Fibroblast of lung (primary cell): ENCODE data around the gene DNAH10. TPM values are rescaled to one million over a fixed set of nuclear protein-coding genes. Genes with fewer than 3 reads are reported as not detected.
"Not testable (repeated sequence)": the region's sequence is repeated elsewhere in the genome, so short reads cannot be mapped to it uniquely, and the experiment has no call there.

Source experiments
- DNase-seq, 2 donors: peaks; one replicate each; pipeline versions ENCODE4 v3.0.0 to v3.0.0-alpha.2; 2010; ENCODE audit warnings: low read depth in 2 of 2
- H2AFZ ChIP-seq: 2 replicates; pipeline ENCODE4 v1.5.1; 2012; ENCODE audit warnings: low read length, control low read depth, inconsistent platforms
- H3K27ac ChIP-seq: 2 replicates; pipeline ENCODE4 v1.5.1; 2011; ENCODE audit warnings: low read length, control low read depth; ENCODE audit not compliant: insufficient read depth
- H3K27me3 ChIP-seq: 2 replicates; pipeline ENCODE4 v1.5.1; 2011; ENCODE audit warnings: mild to moderate bottlenecking, low read length; ENCODE audit not compliant: control insufficient read depth, insufficient read depth
- H3K36me3 ChIP-seq: 2 replicates; pipeline ENCODE4 v1.5.1; 2011; ENCODE audit warnings: low read length; ENCODE audit not compliant: control insufficient read depth, insufficient read depth
- H3K4me1 ChIP-seq: 2 replicates; pipeline ENCODE4 v1.5.1; 2011; ENCODE audit warnings: low read length; ENCODE audit not compliant: control insufficient read depth, insufficient read depth; ENCODE audit errors: extremely low read depth
- H3K4me2 ChIP-seq: 2 replicates; pipeline ENCODE4 v1.5.1; 2011; ENCODE audit warnings: low read length, control low read depth; ENCODE audit not compliant: insufficient read depth; ENCODE audit errors: extremely low read depth
- H3K4me3 ChIP-seq, 4 experiments: fragments of 200-600 bp in 1 of 4; sonication (generic) in 1 of 4; replicated peaks in 1 of 4; 2 replicates each; pipeline ENCODE4 v1.5.1; 2011 to 2016; ENCODE audit warnings: low read length in 4 of 4, low read depth in 3 of 4, mild to moderate bottlenecking in 3 of 4, control low read depth in 2 of 4, inconsistent platforms in 1 of 4, mixed read lengths in 1 of 4; ENCODE audit not compliant: insufficient read depth in 1 of 4; ENCODE audit errors: control extremely low read depth in 1 of 4
- H3K79me2 ChIP-seq: 2 replicates; pipeline ENCODE4 v1.5.1; 2012; ENCODE audit warnings: mild to moderate bottlenecking, low read length, inconsistent platforms; ENCODE audit not compliant: control insufficient read depth, insufficient read depth
- H3K9ac ChIP-seq: 2 replicates; pipeline ENCODE4 v1.5.1; 2011; ENCODE audit warnings: mild to moderate bottlenecking, low read length, control low read depth; ENCODE audit not compliant: insufficient read depth
- H3K9me3 ChIP-seq: 2 replicates; pipeline ENCODE4 v1.5.1; 2012; ENCODE audit warnings: low read depth, low read length; ENCODE audit not compliant: control insufficient read depth, insufficient read depth
- H4K20me1 ChIP-seq: 2 replicates; pipeline ENCODE4 v1.5.1; 2011; ENCODE audit warnings: low read length; ENCODE audit not compliant: control insufficient read depth, insufficient read depth; ENCODE audit errors: extremely low read depth
- EZH2 ChIP-seq: IDR thresholded peaks from 2 replicates; pipeline ENCODE4 v1.5.1; 2012; ENCODE audit warnings: low read length, control low read depth, mild to moderate bottlenecking; ENCODE audit errors: missing control alignments
- polyA plus RNA-seq, 2 donors: library from polyadenylated mRNA; depleted of rRNA in 1 of 2; stranded (reverse) in 1 of 2; unstranded in 1 of 2; fragments of >200 nt; gene quantifications; 2 replicates each; pipeline ENCODE4 v1.2.1, GENCODE V29; 2011 to 2012; ENCODE audit warnings: missing spikeins in 1 of 2
- total RNA-seq: library from RNA; depleted of rRNA; stranded (reverse); fragments of >200 nt; gene quantifications from 2 replicates; pipeline ENCODE4 v1.2.1, GENCODE V29; 2014
- TF ChIP-seq, protein P1 (sequence below), 2 donors: IDR thresholded peaks in 1 of 2; conservative IDR thresholded peaks in 1 of 2; 1 replicate in 1 of 2; 2 replicates in 1 of 2; pipeline ENCODE4 v1.5.1; 2011 to 2012; ENCODE audit warnings: low read length in 2 of 2, control low read depth in 1 of 2, inconsistent platforms in 1 of 2, low read depth in 1 of 2, mild to moderate bottlenecking in 1 of 2

DNAH10 gene
- total and polyA plus RNA-seq, 2 donors (not counting 1 experiment from before 2014, with no cell fraction given) = 0.06 to 0.33 TPM

DNA sequence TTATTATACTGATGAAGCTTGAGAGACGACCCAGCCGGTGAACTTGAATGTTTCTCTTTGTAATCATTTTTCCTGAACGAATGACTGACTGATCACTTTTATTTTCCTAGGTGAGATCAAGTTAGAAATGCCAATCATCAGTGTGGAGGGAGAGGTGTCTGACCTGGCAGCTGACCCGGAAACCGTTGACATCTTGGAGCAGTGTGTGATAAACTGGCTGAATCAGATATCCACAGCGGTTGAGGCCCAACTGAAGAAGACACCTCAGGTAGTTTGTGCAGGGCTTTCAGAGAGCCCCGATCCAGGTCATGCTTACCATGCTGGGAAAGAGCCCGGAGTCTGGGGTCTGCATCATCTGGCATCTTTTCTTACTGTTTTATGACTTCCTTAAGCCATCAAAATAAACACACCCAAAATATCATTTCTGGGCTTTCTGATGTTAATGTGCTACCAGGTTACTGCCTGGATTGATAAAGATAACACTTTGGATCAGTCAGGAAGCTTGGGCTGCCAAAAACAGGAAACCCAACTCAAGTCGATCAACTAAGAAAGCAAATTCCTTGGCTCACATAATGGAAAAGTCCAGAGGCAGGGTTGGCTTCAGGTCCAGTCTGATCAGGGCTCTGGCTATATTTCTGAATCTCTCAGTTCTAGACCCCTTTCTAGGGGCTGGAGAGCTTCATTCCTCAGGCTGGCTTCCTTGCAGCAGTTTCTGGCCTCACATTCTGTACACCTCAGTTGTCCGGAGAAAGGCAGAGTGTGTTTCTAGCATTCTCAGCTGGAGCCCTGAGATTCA lies 21.1 kb downstream of the DNAH10 start:
- no peak overlapping the region for H3K4me2 ChIP-seq
- H3K79me2 ChIP-seq = no peaks in the 10 kb centered on the region
- no peak overlapping the region for H3K27ac ChIP-seq
- DNase-seq = no peak
- H3K4me3 ChIP-seq = no peak overlapping the region
- H3K9ac ChIP-seq = no peak overlapping the region
- H3K4me1 ChIP-seq = no peaks in the 10 kb centered on the region
- TF ChIP-seq EZH2 = no peak
- TF ChIP-seq, protein P1, sequence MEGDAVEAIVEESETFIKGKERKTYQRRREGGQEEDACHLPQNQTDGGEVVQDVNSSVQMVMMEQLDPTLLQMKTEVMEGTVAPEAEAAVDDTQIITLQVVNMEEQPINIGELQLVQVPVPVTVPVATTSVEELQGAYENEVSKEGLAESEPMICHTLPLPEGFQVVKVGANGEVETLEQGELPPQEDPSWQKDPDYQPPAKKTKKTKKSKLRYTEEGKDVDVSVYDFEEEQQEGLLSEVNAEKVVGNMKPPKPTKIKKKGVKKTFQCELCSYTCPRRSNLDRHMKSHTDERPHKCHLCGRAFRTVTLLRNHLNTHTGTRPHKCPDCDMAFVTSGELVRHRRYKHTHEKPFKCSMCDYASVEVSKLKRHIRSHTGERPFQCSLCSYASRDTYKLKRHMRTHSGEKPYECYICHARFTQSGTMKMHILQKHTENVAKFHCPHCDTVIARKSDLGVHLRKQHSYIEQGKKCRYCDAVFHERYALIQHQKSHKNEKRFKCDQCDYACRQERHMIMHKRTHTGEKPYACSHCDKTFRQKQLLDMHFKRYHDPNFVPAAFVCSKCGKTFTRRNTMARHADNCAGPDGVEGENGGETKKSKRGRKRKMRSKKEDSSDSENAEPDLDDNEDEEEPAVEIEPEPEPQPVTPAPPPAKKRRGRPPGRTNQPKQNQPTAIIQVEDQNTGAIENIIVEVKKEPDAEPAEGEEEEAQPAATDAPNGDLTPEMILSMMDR (conservative IDR thresholded peaks at IDR 0.05 in 1 of 2, IDR thresholded peaks at IDR 0.05 in 1 of 2; ENCODE audit: low read depth in 1 of 2, low read length in 2 of 2) = no peak
- no peaks in the 10 kb centered on the region for H4K20me1 ChIP-seq
- H2AFZ ChIP-seq = no peak overlapping the region
- no peaks in the 10 kb centered on the region for H3K27me3 ChIP-seq
- no peaks in the 10 kb centered on the region for H3K9me3 ChIP-seq
- H3K36me3 ChIP-seq = no peaks in the 10 kb centered on the region

DNA sequence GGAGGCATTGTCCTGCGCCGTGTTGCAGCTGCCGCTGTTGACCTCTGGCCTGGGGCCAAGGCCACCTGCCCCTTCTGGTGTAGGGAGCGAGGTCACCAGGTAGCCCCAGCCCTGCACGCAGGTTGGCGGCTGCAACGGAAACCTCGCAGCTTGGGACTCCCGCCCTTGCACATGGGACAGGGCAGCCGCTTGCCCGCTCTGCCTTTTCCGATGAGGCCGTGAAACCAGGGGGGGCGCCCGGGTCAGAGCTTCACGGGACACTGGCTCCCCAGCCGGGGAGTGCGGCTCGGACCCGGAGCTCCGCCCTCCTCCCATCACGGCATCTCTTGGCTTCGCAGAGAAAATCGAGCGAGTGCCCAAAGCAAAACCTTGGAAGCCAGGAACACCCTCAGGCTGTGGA lies 25.4 kb downstream of the DNAH10 start:
- DNase-seq = no peak
- Histone ChIP-seq H3K9me3 (no peaks in the 10 kb centered on the region), H3K27ac (no peak overlapping the region), H3K36me3 (no peaks in the 10 kb centered on the region), H3K9ac (no peak overlapping the region), H4K20me1 (no peaks in the 10 kb centered on the region), H3K4me1 (no peaks in the 10 kb centered on the region), H2AFZ (no peak overlapping the region), H3K4me3 (no peak overlapping the region), H3K79me2 (no peaks in the 10 kb centered on the region), H3K27me3 (no peaks in the 10 kb centered on the region), H3K4me2 (no peak overlapping the region)
- no peak for TF ChIP-seq EZH2
- TF ChIP-seq, protein P1 (conservative IDR thresholded peaks at IDR 0.05 in 1 of 2, IDR thresholded peaks at IDR 0.05 in 1 of 2; ENCODE audit: low read depth in 1 of 2, low read length in 2 of 2) = no peak

GRCh38 chr12:123788541-123788940 lies 26.4 kb downstream of the DNAH10 start:
- Histone ChIP-seq H3K9me3 (no peaks in the 10 kb centered on the region), H3K4me2 (no peak overlapping the region), H3K27ac (no peak overlapping the region), H3K36me3 (no peaks in the 10 kb centered on the region), H3K9ac (no peak overlapping the region), H3K4me3 (no peak overlapping the region), H3K79me2 (no peaks in the 10 kb centered on the region), H3K27me3 (no peaks in the 10 kb centered on the region), H3K4me1 (no peaks in the 10 kb centered on the region), H2AFZ (no peak overlapping the region), H4K20me1 (no peaks in the 10 kb centered on the region)
- DNase-seq = no peak
- TF ChIP-seq, protein P1 (conservative IDR thresholded peaks at IDR 0.05 in 1 of 2, IDR thresholded peaks at IDR 0.05 in 1 of 2; ENCODE audit: low read depth in 1 of 2, low read length in 2 of 2) = no peak
- TF ChIP-seq EZH2 = no peak

- H3K9me3 ChIP-seq, DNase-seq, H3K27me3 ChIP-seq, H3K27ac ChIP-seq, H2AFZ ChIP-seq, H3K79me2 ChIP-seq, H3K36me3 ChIP-seq, H3K4me2 ChIP-seq, H3K4me1 ChIP-seq, H4K20me1 ChIP-seq, H3K9ac ChIP-seq, H3K4me3 ChIP-seq: not testable (repeated sequence)
Observed at GRCh38 chr12:123789422-123789821, 27.3 kb downstream of the DNAH10 start.
